H1 (cell line): Measurements from ENCODE around the gene AGPS. TPM values are rescaled to one million over a fixed set of nuclear protein-coding genes. Genes with fewer than 3 reads are reported as not detected.

Experiments
- CTCF ChIA-PET: fragments of 300-600 bp; sonication (Branson Sonifier 250); formaldehyde crosslinking; loops from one replicate; lab custom pipeline; 2021; ENCODE audit not compliant: partially characterized antibody; lab: Charles Lee
- POLR2A ChIA-PET: fragments of 300-600 bp; sonication (Branson Sonifier 250); formaldehyde crosslinking; loops from one replicate; lab custom pipeline; 2021; ENCODE audit warnings: inconsistent platforms; ENCODE audit not compliant: partially characterized antibody; lab: Charles Lee
- DNase-seq, 2 experiments: peaks; one replicate each; pipeline versions ENCODE4 v3.0.0 to v3.0.0-alpha.2; 2010 to 2022; ENCODE audit warnings: low spot score in 2 of 2, low read depth in 1 of 2, mixed read lengths in 1 of 2
- FAIRE-seq: peaks from 2 replicates; lab custom pipeline; 2011; peaks lifted over from hg19 to GRCh38; lab: Jason Lieb, UNC
- H2AFZ ChIP-seq: 2 replicates; pipeline ENCODE4 v1.8.1; 2012; ENCODE audit warnings: low read length, inconsistent platforms
- H2AK5ac ChIP-seq: 2 replicates; pipeline ENCODE4 v1.6.1; 2013; ENCODE audit warnings: low read depth, low read length
- H2BK120ac ChIP-seq: replicated peaks from 2 replicates; pipeline ENCODE3; 2013; ENCODE audit warnings: low read depth, low read length, inconsistent platforms
- H2BK12ac ChIP-seq: 2 replicates; pipeline ENCODE4 v1.6.1; 2013; ENCODE audit warnings: low read depth, low read length
- H2BK15ac ChIP-seq: 2 replicates; pipeline ENCODE4 v1.6.1; 2013; ENCODE audit warnings: low read length
- H2BK20ac ChIP-seq: 2 replicates; pipeline ENCODE4 v1.6.1; 2013; ENCODE audit warnings: low read length
- H2BK5ac ChIP-seq: 2 replicates; pipeline ENCODE4 v1.6.1; 2013; ENCODE audit warnings: low read depth, low read length
- H3K14ac ChIP-seq: 2 replicates; pipeline ENCODE4 v1.6.1; 2013; ENCODE audit warnings: inconsistent platforms; ENCODE audit not compliant: insufficient read length
- H3K18ac ChIP-seq: 2 replicates; pipeline ENCODE4 v1.6.1; 2013; ENCODE audit warnings: low read length; ENCODE audit errors: extremely low read depth
- H3K23ac ChIP-seq: 2 replicates; pipeline ENCODE4 v1.6.1; 2013; ENCODE audit warnings: inconsistent platforms; ENCODE audit not compliant: insufficient read length
- H3K23me2 ChIP-seq: 2 replicates; pipeline ENCODE4 v1.6.1; 2013; ENCODE audit warnings: low read depth, low read length
- H3K27ac ChIP-seq: 2 replicates; pipeline ENCODE4 v1.6.1; 2011; ENCODE audit warnings: low read depth, low read length, inconsistent platforms
- H3K27me3 ChIP-seq, 4 experiments: replicated peaks in 1 of 4; 1 replicate in 1 of 4; 2 replicates in 3 of 4; pipeline versions ENCODE4 v1.6.1 to v1.8.1; 2011 to 2013; ENCODE audit warnings: low read length in 3 of 4, mild to moderate bottlenecking in 3 of 4, inconsistent platforms in 2 of 4, mixed read lengths in 2 of 4, moderate library complexity in 1 of 4; ENCODE audit not compliant: control insufficient read depth in 3 of 4, insufficient read depth in 3 of 4; ENCODE audit errors: extremely low read depth in 1 of 4
- H3K36me3 ChIP-seq, 4 experiments: 2 replicates each; pipeline versions ENCODE4 v1.6.1 to v1.8.1; 2011 to 2013; ENCODE audit warnings: mild to moderate bottlenecking in 4 of 4, low read length in 3 of 4, moderate library complexity in 2 of 4, control low read depth in 1 of 4, inconsistent platforms in 1 of 4; ENCODE audit not compliant: insufficient read depth in 4 of 4, control insufficient read depth in 2 of 4
- H3K4ac ChIP-seq: replicated peaks from 2 replicates; pipeline ENCODE3; 2013; ENCODE audit warnings: low read length, low read depth, mixed read lengths, inconsistent platforms; ENCODE audit not compliant: insufficient read length
- H3K4me1 ChIP-seq, 4 experiments: replicated peaks in 1 of 4; 1 replicate in 1 of 4; 2 replicates in 3 of 4; pipeline versions ENCODE4 v1.6.1 to v1.8.1; 2011 to 2013; ENCODE audit warnings: low read length in 3 of 4, inconsistent platforms in 2 of 4, mixed read lengths in 1 of 4; ENCODE audit not compliant: insufficient read depth in 4 of 4, control insufficient read depth in 3 of 4
- H3K4me2 ChIP-seq, 2 experiments: 2 replicates each; pipeline versions ENCODE4 v1.6.1 to v1.8.1; 2011 to 2013; ENCODE audit warnings: low read depth in 2 of 2, low read length in 2 of 2, control low read depth in 1 of 2, inconsistent platforms in 1 of 2, mild to moderate bottlenecking in 1 of 2; ENCODE audit not compliant: insufficient read depth in 1 of 2
- H3K4me3 ChIP-seq, 4 experiments: fragments of 200-600, 300-600 bp in 1 of 4; sonication (generic), shearing (Covaris generic), sonication (Bioruptor Twin) in 1 of 4; 2 replicates each; pipeline versions ENCODE4 v1.5.1 to v1.8.1; 2011 to 2016; ENCODE audit warnings: low read length in 4 of 4, low read depth in 3 of 4, control low read depth in 2 of 4, inconsistent platforms in 2 of 4, mild to moderate bottlenecking in 2 of 4, mixed read lengths in 1 of 4, moderate library complexity in 1 of 4; ENCODE audit not compliant: insufficient read depth in 2 of 4; ENCODE audit errors: extremely low read depth in 1 of 4
- H3K56ac ChIP-seq: replicated peaks from 2 replicates; pipeline ENCODE3; 2013; ENCODE audit warnings: low read depth, mild to moderate bottlenecking, mixed read lengths, low read length, inconsistent platforms; ENCODE audit not compliant: insufficient read length
- H3K79me1 ChIP-seq: 2 replicates; pipeline ENCODE4 v1.6.1; 2013; ENCODE audit warnings: low read depth, low read length, control low read depth
- H3K79me2 ChIP-seq, 2 experiments: 2 replicates each; pipeline versions ENCODE4 v1.6.1 to v1.8.1; 2012 to 2013; ENCODE audit warnings: low read length in 2 of 2, mild to moderate bottlenecking in 2 of 2, inconsistent platforms in 1 of 2; ENCODE audit not compliant: insufficient read depth in 2 of 2, control insufficient read depth in 1 of 2
- H3K9ac ChIP-seq, 4 experiments: replicated peaks in 1 of 4; 1 replicate in 1 of 4; 2 replicates in 3 of 4; pipeline versions ENCODE4 v1.6.1 to v1.8.1; 2011 to 2013; ENCODE audit warnings: low read depth in 3 of 4, low read length in 3 of 4, control low read depth in 2 of 4, mild to moderate bottlenecking in 2 of 4, moderate library complexity in 2 of 4, inconsistent platforms in 1 of 4; ENCODE audit errors: extremely low read depth in 1 of 4
- H3K9me3 ChIP-seq, 2 experiments: 2 replicates each; pipeline versions ENCODE4 v1.6.1 to v1.8.1; 2012 to 2013; ENCODE audit warnings: mild to moderate bottlenecking in 2 of 2, moderate library complexity in 2 of 2, control low read depth in 1 of 2, inconsistent platforms in 1 of 2, low read depth in 1 of 2, low read length in 1 of 2, mixed read lengths in 1 of 2; ENCODE audit not compliant: insufficient read depth in 2 of 2
- H4K20me1 ChIP-seq, 2 experiments: replicated peaks in 1 of 2; 2 replicates each; pipeline versions ENCODE3 to v1.8.1; 2011 to 2013; ENCODE audit warnings: inconsistent platforms in 2 of 2, low read length in 2 of 2, mild to moderate bottlenecking in 1 of 2; ENCODE audit not compliant: insufficient read depth in 2 of 2, control insufficient read depth in 1 of 2
- H4K5ac ChIP-seq: 2 replicates; pipeline ENCODE4 v1.6.1; 2013; ENCODE audit warnings: low read length, low read depth, mixed read lengths, inconsistent platforms; ENCODE audit not compliant: insufficient read length
- H4K8ac ChIP-seq: 2 replicates; pipeline ENCODE4 v1.8.0; 2013; ENCODE audit warnings: mild to moderate bottlenecking, moderate library complexity, low read length, inconsistent platforms; ENCODE audit not compliant: insufficient read depth; ENCODE audit errors: extremely low read depth
- H4K91ac ChIP-seq: replicated peaks from 2 replicates; pipeline ENCODE3; 2013; ENCODE audit warnings: low read length, mixed read lengths, inconsistent platforms; ENCODE audit not compliant: insufficient read length
- BCL11A ChIP-seq, 2 experiments: IDR thresholded peaks; one replicate each; pipeline ENCODE4 v1.6.1; 2011; ENCODE audit warnings: low read depth in 2 of 2, low read length in 2 of 2, mild to moderate bottlenecking in 2 of 2
- BRCA1 ChIP-seq: IDR thresholded peaks from 2 replicates; pipeline ENCODE4 v1.6.1; 2012; ENCODE audit warnings: low read depth, low read length, improper control_type of control experiment
- CBX8 ChIP-seq: fragments of 300-800, 300-1000 bp; sonication (generic); IDR thresholded peaks from 2 replicates; pipeline ENCODE4 v1.7.1; 2016; ENCODE audit warnings: low read depth, low read length, borderline replicate concordance
- E2F6 ChIP-seq: IDR thresholded peaks from 2 replicates; pipeline ENCODE4 v1.6.1; 2012; ENCODE audit warnings: inconsistent platforms
- EGR1 ChIP-seq: IDR thresholded peaks from 2 replicates; pipeline ENCODE4 v1.6.1; 2011; ENCODE audit warnings: low read depth, low read length, borderline replicate concordance
- EP300 ChIP-seq, 2 experiments: IDR thresholded peaks; 1 replicate in 1 of 2; 2 replicates in 1 of 2; pipeline ENCODE4 v1.6.1; 2011 to 2012; ENCODE audit warnings: low read depth in 2 of 2, low read length in 2 of 2, mild to moderate bottlenecking in 2 of 2, borderline replicate concordance in 1 of 2, inconsistent platforms in 1 of 2, moderate library complexity in 1 of 2
- EZH2 ChIP-seq: fragments of 200-600 bp; sonication (generic); IDR thresholded peaks from 2 replicates; pipeline ENCODE4 v1.7.1; 2012; ENCODE audit warnings: low read depth, mild to moderate bottlenecking, moderate library complexity, low read length, inconsistent platforms; ENCODE audit not compliant: severe bottlenecking
- FOSL1 ChIP-seq: IDR thresholded peaks from 2 replicates; pipeline ENCODE4 v1.6.1; 2011; ENCODE audit warnings: mild to moderate bottlenecking, low read depth, low read length, moderate library complexity; ENCODE audit not compliant: insufficient read depth
- HDAC2 ChIP-seq, 2 experiments: fragments of 300-600 bp in 1 of 2; sonication (generic) in 1 of 2; IDR thresholded peaks; 2 replicates each; pipeline ENCODE4 v1.6.1; 2011 to 2012; ENCODE audit warnings: low read depth in 2 of 2, low read length in 2 of 2, mild to moderate bottlenecking in 2 of 2, moderate library complexity in 2 of 2, borderline replicate concordance in 1 of 2, inconsistent platforms in 1 of 2
- JUND ChIP-seq: IDR thresholded peaks from 2 replicates; pipeline ENCODE4 v1.6.1; 2011; ENCODE audit warnings: mild to moderate bottlenecking, improper control_type of control experiment, low read length
- SRF ChIP-seq: IDR thresholded peaks from 2 replicates; pipeline ENCODE4 v1.6.1; 2011; ENCODE audit warnings: mild to moderate bottlenecking, low read depth, low read length, moderate library complexity
- YY1 ChIP-seq: IDR thresholded peaks from 2 replicates; pipeline ENCODE4 v1.6.1; 2011; ENCODE audit warnings: low read depth, mild to moderate bottlenecking, low read length
- WGBS, 2 experiments: shearing (Covaris generic) in 1 of 2; methylation state at CpG; one replicate each; pipeline versions ENCODE4 v1.1.6 to v1.1.7; 2013 to 2015; ENCODE audit warnings: low lambda C conversion rate in 2 of 2, mixed read lengths in 2 of 2, inconsistent platforms in 1 of 2, low coverage in 1 of 2, missing lambda C conversion rate in 1 of 2; ENCODE audit not compliant: insufficient replicate concordance in 2 of 2, insufficient coverage in 1 of 2, insufficient read length in 1 of 2; ENCODE audit errors: extremely low coverage in 1 of 2, missing lambda C conversion rate in 1 of 2; 5-methylcytosine and 5-hydroxymethylcytosine counted together
- polyA plus RNA-seq, 7 experiments: library from polyadenylated mRNA; depleted of rRNA in 3 of 7; stranded (reverse) in 5 of 7; unstranded in 2 of 7; fragments of >200 nt in 5 of 7; fragments of 200-250 nt in 2 of 7; gene quantifications; 1 replicate in 5 of 7; 2 replicates in 1 of 7; 4 replicates in 1 of 7; pipeline versions ENCODE4 v1.2.1 to v1.2.3, GENCODE V29; 2011 to 2013; ENCODE audit warnings: missing spikeins in 2 of 7, mixed read lengths in 2 of 7
- total RNA-seq: library from RNA; stranded (reverse); fragmentation: NEBNext Ultra II Directional; extraction: Animal tissue kit (Norgen Biotek cat#: 25700); gene quantifications from 2 replicates; pipeline ENCODE4 v1.2.1, GENCODE V29; 2021

AGPS gene
- total and polyA plus RNA-seq, 2 of the 8 experiments (the other 6 are each of a cell fraction or from before 2014, with no cell fraction given), result 7.3 to 57.8 TPM

GRCh38 chr2:177520324-177520723, 127.8 kb downstream of the AGPS start:
- H3K4ac ChIP-seq, result no peak overlapping the region
- no peak overlapping the region for H2BK20ac ChIP-seq
- no peak overlapping the region for H2AK5ac ChIP-seq
- no peak overlapping the region for H4K8ac ChIP-seq
- no peak overlapping the region for H2BK5ac ChIP-seq
- H3K18ac ChIP-seq, result no peak overlapping the region
- no peak overlapping the region for H4K5ac ChIP-seq
- no peak overlapping the region for H2BK15ac ChIP-seq
- no peaks in the 10 kb centered on the region for H3K9me3 ChIP-seq
- POLR2A ChIA-PET, result interaction anchor here (1.8 kb wide), 1 partner anchor 32 kb away, joined by 4 read pairs; a partner anchor contains a TSS
- no peak overlapping the region for H3K23ac ChIP-seq
- no peak overlapping the region for H3K56ac ChIP-seq
- H3K36me3 ChIP-seq, result no peaks in the 10 kb centered on the region; a peak in 1 of 8 replicates
- H3K79me2 ChIP-seq, result no peaks in the 10 kb centered on the region
- no peak overlapping the region for H3K9ac ChIP-seq
- H3K23me2 ChIP-seq, result no peaks in the 10 kb centered on the region
- H3K4me3 ChIP-seq, result no peak overlapping the region
- FAIRE-seq (no peak), DNase-seq (no peak)
- no peaks in the 10 kb centered on the region for H3K79me1 ChIP-seq
- no peak overlapping the region for H2BK120ac ChIP-seq
- H2BK12ac ChIP-seq, result no peak overlapping the region
- H4K91ac ChIP-seq, result no peak overlapping the region
- H3K4me2 ChIP-seq, result no peak overlapping the region
- peaks cover 0 to 3% (median 0%) of the 10 kb centered on the region in 4 experiments; a peak in 1 of 7 replicates for H3K4me1 ChIP-seq
- WGBS, 2 experiments, result 94% methylated on average over 2 of the region's 2 CpGs; no CpG with 5 or more reads in 1 of the 2 experiments
- H3K27me3 ChIP-seq, result no peaks in the 10 kb centered on the region
- no peak overlapping the region for H2AFZ ChIP-seq
- H3K14ac ChIP-seq, result no peak overlapping the region
- TF ChIP-seq EZH2 (no peak), CBX8 (no peak), HDAC2 (IDR thresholded peaks at IDR 0.05; ENCODE audit: borderline replicate concordance in 1 of 2, low read depth in 2 of 2, low read length in 2 of 2) (no peak), JUND (no peak), EGR1 (no peak), BCL11A (IDR thresholded peaks at IDR 0.05; ENCODE audit: low read depth in 2 of 2, low read length in 2 of 2) (no peak), EP300 (IDR thresholded peaks at IDR 0.05; ENCODE audit: borderline replicate concordance in 1 of 2, low read depth in 2 of 2, low read length in 2 of 2) (no peak), YY1 (no peak), BRCA1 (no peak), SRF (no peak), FOSL1 (no peak), E2F6 (no peak)
- H3K27ac ChIP-seq, result no peak overlapping the region
- no peaks in the 10 kb centered on the region for H4K20me1 ChIP-seq
- CTCF ChIA-PET, result interaction anchor here (0.6 to 1.9 kb wide), 2 partner anchors 25 to 84 kb away, joined by 3 to 6 read pairs; no protein-coding TSS in a partner anchor
